Omental fat pad (tissue), 4 donors: Measurements from ENCODE around the gene FERMT2. TPM values are rescaled to one million over a fixed set of nuclear protein-coding genes. Genes with fewer than 3 reads are reported as not detected.
A peak's percentile ranks its signal among the peaks of the same experiment; 100 is the strongest.
"Not testable (repeated sequence)": the region's sequence is repeated elsewhere in the genome, so short reads cannot be mapped to it uniquely, and the experiment has no call there.

Experiments used
- ATAC-seq: fragments of 150-250 bp; one replicate; pipeline ENCODE4 v1.9.1; 2016; ENCODE audit warnings: mild to moderate bottlenecking, moderate library complexity; ENCODE audit not compliant: low FRiP score
- DNase-seq: peaks from one replicate; pipeline ENCODE4 v3.0.0-alpha.2; 2019; ENCODE audit warnings: low spot score
- total RNA-seq, 4 donors: library from RNA; depleted of rRNA; stranded (reverse); fragments of >200 nt; gene quantifications; one replicate each; pipeline ENCODE4 v1.1.0, GENCODE V29; 2016
- TF ChIP-seq, protein P1 (sequence below), 3 donors: fragments of 450-650 bp; IDR thresholded peaks; one replicate each; pipeline ENCODE4 v1.5.1; 2016 to 2017; ENCODE audit warnings: antibody characterized with exemption in 3 of 3, mild to moderate bottlenecking in 3 of 3, moderate library complexity in 2 of 3

The FERMT2 gene
- total RNA-seq, 4 donors from 2014 or later, result 158 to 209 (median 164) TPM

DNA sequence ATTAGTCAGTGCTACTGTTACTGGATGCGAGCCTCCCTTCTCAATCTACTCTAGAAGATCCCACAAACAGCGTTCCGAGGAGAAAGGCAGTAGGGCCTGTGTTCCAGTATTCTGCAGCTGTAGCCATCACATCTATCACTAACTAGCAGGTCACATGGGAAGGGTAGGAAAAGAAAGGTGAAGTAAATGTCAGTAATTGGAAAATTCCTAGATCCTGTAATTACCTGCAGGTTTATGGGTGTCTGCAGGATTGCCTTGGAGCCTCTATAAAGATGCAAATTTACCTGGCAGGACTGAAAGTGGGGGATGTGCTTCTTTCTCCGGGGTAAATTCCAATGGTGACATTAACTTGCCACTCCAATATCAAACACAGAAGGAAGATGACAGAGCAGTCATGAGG, 77.8 kb downstream of the FERMT2 start:
- TF ChIP-seq, protein P1, sequence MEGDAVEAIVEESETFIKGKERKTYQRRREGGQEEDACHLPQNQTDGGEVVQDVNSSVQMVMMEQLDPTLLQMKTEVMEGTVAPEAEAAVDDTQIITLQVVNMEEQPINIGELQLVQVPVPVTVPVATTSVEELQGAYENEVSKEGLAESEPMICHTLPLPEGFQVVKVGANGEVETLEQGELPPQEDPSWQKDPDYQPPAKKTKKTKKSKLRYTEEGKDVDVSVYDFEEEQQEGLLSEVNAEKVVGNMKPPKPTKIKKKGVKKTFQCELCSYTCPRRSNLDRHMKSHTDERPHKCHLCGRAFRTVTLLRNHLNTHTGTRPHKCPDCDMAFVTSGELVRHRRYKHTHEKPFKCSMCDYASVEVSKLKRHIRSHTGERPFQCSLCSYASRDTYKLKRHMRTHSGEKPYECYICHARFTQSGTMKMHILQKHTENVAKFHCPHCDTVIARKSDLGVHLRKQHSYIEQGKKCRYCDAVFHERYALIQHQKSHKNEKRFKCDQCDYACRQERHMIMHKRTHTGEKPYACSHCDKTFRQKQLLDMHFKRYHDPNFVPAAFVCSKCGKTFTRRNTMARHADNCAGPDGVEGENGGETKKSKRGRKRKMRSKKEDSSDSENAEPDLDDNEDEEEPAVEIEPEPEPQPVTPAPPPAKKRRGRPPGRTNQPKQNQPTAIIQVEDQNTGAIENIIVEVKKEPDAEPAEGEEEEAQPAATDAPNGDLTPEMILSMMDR (IDR thresholded peaks at IDR 0.05), result no peak
- DNase-seq, result no peak
- no peak for ATAC-seq

DNA sequence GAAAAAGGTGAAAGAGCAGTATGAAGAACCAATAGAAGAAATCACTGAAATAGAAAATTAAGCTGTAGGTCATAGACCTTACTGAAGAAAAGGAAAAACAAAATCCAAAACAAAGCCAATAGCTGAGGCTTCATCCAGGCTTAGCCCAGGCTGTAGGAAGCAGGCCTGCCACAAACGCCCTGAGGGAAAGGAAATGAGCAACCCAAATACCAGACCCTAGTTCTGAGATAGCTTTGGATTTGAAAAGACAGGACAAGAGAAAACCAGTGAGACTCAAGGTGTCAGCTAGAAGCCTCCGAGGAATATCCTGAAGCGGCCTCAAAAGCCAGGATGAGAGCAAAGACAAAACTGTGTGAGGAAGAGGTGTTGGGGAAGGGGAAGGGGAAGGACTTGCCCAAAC, 79.2 kb downstream of the FERMT2 start:
- TF ChIP-seq, protein P1 (IDR thresholded peaks at IDR 0.05), result no peak
- ATAC-seq (no peak), DNase-seq (no peak)

DNA sequence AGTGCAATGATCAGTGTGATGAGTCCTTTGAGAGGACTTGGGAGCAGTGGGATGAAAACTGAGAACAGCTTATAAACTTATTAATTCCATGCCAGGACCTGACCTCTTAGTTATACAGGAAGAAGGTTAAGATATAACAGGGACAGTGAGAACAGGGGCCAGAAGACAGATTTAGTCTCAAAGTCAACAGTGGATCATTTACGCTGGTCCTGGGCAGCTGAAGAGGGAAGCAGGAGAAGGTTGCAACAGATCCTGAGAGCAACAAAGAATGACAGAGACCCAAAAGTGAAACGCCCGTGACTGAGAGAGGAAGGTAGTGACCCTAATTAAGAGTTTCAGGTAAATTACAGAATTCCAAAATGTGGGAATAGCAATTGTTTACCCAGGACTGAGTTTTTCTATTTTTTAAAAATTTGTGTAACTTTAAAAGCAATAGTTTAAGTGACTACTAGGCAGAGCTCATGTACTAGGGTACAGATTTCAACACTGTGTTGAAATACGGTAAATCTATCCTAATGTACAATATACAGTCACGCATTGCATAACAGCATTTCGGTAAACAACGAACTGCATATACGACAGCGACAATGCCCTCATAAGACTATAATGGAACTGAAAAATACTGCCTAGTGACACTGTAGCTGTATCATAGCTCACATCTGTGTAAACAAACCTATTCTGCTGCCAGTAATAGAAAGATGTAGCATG, 81.8 kb downstream of the FERMT2 start:
- TF ChIP-seq, protein P1 (IDR thresholded peaks at IDR 0.05), result no peak
- DNase-seq (no peak), ATAC-seq (no peak)

DNA sequence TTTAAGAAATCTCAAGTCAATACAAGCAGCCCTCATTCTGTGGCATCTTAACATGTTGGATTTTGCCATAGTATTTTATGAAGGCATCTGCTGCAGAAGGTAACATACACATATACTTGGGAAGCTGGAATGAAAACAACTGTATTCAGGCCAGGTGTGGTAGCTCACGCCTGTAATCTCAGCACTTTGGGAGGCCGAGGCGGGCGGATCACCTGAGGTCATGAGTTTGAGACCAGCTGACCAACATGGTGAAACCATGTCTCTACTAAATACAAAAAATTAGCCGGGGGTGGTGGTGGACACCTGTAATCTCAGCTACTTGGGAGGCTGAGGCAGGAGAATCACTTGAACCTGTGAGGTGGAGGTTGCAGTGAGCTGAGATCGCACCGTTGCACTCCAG, 86.0 kb downstream of the FERMT2 start:
- not testable (repeated sequence) for ATAC-seq

DNA sequence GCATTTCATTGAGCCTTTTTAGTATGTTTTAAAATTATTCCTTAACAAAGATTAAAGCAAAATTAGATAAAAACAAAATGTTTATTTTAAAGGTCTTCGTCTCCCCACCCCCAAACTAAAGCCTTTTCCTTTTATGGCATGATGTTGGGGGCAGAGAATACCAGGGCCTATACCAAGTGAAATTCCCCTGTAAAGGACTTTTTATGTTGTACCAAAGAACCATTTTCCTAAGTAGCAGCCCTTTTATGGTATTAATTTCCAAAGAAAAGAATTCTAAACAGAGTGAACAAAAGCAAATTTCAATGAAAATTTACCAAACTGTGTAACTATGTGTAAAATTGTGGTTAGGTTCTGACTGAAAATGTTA, 87.5 kb downstream of the FERMT2 start:
- ATAC-seq (no peak), DNase-seq (no peak)
- TF ChIP-seq, protein P1 (IDR thresholded peaks at IDR 0.05), result no peak

More for the DNA sequence above, 86.0 kb downstream of the FERMT2 start:
- not testable (repeated sequence) for DNase-seq

DNA sequence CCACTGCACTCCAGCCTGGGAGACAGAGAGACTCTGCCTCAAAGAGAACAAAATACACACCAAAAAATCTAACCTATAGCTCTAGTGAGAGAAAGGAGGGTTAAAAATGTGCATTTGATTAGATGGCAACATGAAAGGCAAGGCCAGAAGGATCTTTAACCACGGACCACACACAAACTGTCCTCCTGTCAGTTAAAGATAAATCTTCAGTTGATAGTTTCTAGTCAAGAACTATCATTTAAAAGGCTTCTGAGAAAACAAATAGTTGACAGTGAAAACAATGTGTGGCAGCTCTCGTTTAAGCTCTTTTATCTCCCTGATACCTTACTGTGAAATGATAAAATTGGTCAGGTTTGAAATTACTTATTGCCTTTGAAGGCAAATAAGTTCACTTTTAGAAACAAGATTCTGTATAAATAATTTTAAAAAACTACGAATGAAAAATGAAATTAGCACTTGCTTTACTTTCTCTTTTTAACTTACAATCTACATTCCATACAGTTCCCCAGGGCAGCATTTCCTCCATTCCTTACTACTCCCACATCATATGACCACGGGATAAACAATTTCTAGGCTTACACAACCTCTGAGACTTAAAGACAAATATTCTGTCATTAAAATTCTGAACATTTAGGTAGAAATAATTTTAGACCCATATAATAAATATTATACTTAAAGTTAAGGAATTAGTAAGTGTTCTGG, 88.1 kb downstream of the FERMT2 start:
- TF ChIP-seq, protein P1 (IDR thresholded peaks at IDR 0.05), result no peak
- DNase-seq (no peak), ATAC-seq (peak; percentile 77)

DNA sequence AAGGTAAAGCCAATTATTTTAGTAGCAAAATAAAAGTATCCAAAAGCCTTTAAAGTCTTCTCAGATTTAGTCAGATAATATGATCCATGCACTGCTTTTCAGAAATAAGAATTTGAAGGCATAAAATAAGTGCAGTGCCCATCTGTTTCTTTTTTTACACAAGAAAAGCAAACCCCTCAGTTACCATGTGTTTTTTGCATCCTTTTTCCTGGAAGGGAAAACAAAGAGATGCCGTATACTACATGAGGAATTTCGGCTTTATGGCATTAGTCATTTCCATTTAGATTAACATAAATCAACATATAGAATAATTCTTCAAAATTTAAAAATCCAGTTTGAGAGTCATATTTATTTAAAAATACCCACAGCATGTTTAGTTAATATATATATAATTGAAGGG, 89.4 kb downstream of the FERMT2 start:
- TF ChIP-seq, protein P1 (IDR thresholded peaks at IDR 0.05), result no peak
- ATAC-seq, result no peak

More for the DNA sequence above, 89.4 kb downstream of the FERMT2 start:
- no peak for DNase-seq
